Left ventricle myocardium inferior (tissue), 1 donor: Measurements from ENCODE around the gene TXNRD2. TPM values are rescaled to one million over a fixed set of nuclear protein-coding genes. Genes with fewer than 3 reads are reported as not detected.

Experiments used
- DNase-seq: peaks from one replicate; pipeline ENCODE4 v3.0.0-alpha.2; 2020
- H3K27ac ChIP-seq: fragments of 200-600 bp; replicated peaks from 2 replicates; pipeline ENCODE4 v1.8.0; 2021
- H3K27me3 ChIP-seq: fragments of 200-600 bp; 2 replicates; pipeline ENCODE4 v1.8.0; 2021; ENCODE audit warnings: low read depth
- H3K36me3 ChIP-seq: fragments of 200-600 bp; 2 replicates; pipeline ENCODE4 v1.8.0; 2021
- H3K4me1 ChIP-seq: fragments of 200-600 bp; 2 replicates; pipeline ENCODE4 v1.8.0; 2021
- H3K4me3 ChIP-seq: fragments of 200-600 bp; 2 replicates; pipeline ENCODE4 v1.8.0; 2021; ENCODE audit warnings: mild to moderate bottlenecking, moderate library complexity
- H3K9me3 ChIP-seq: fragments of 200-600 bp; replicated peaks from 2 replicates; pipeline ENCODE4 v1.8.0; 2021
- intact Hi-C: fragments of 100-400 bp; cut with micrococcal nuclease; formaldehyde crosslinking; loops from one replicate; pipeline ENCODE4 v1.11.0; 2022
- total RNA-seq: library from RNA; stranded (reverse); fragmentation: NEBNext Ultra II Directional; extraction: Animal tissue kit (Norgen Biotek cat#: 25700); gene quantifications from one replicate; pipeline ENCODE4 v1.2.1, GENCODE V29; 2021
- TF ChIP-seq, protein P1 (sequence below): fragments of 200-600 bp; IDR thresholded peaks from 2 replicates; pipeline ENCODE4 v1.8.0; 2021; ENCODE audit warnings: antibody characterized with exemption, mild to moderate bottlenecking, borderline replicate concordance
- donor health status: DM: no; HTN: yes; CAD: no; lungs with severe emphysema.

TXNRD2 gene
- total RNA-seq, 1 donor from 2014 or later = 35.2 TPM

DNA sequence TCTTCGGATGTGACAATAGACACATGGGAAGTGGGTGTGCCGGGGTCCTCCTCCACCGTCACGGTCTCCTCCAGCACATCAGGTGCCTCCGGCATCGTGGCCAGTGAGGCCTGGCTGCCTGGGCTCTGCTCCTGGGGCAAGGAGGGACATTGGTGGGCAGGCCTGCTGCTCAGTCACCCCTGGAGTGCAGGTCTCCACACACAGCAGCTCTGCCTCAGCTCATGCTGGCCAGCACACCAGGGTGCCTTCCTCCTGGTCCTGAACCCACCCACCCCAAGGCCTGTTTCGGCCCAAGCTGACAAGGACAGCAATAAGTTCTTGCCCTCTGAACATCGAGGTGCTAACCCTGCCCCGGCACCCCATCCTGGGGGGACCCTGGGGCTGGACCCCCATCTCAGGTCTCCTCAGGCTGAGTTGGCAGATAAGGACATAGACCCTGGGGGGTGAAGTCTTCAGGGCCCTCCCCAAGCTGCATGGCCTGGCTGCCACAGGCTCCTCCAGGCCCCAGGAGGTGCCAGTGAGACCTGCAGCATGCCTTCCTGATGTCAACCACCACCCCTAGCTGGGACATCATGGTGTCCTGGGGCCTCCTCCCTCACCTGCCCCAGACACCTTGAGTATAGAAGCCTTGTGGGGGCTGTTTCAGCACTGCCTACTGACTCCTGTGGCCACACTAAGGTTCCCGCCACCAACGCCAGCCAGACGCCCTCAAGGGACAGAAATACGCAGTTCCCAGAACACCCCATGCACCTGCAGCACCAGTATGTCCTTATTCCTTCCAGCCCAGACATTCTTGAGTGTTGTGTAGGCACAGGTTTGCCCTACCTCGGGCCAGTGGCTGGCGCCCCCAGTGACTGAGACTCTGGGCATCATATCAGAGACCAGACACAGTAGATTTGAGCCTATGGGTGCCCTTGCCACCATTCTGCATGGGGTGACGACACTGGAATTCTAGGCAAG is 40.6 kb upstream of the TXNRD2 start:
- H3K4me3 ChIP-seq = no peak overlapping the region
- H3K9me3 ChIP-seq = no peaks in the 10 kb centered on the region
- H3K36me3 ChIP-seq = peaks cover 47% of the 10 kb centered on the region
- TF ChIP-seq, protein P1, sequence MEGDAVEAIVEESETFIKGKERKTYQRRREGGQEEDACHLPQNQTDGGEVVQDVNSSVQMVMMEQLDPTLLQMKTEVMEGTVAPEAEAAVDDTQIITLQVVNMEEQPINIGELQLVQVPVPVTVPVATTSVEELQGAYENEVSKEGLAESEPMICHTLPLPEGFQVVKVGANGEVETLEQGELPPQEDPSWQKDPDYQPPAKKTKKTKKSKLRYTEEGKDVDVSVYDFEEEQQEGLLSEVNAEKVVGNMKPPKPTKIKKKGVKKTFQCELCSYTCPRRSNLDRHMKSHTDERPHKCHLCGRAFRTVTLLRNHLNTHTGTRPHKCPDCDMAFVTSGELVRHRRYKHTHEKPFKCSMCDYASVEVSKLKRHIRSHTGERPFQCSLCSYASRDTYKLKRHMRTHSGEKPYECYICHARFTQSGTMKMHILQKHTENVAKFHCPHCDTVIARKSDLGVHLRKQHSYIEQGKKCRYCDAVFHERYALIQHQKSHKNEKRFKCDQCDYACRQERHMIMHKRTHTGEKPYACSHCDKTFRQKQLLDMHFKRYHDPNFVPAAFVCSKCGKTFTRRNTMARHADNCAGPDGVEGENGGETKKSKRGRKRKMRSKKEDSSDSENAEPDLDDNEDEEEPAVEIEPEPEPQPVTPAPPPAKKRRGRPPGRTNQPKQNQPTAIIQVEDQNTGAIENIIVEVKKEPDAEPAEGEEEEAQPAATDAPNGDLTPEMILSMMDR = no peak
- H3K4me1 ChIP-seq = peaks cover 46% of the 10 kb centered on the region
- intact Hi-C loops = no loop called here
- no peak for DNase-seq
- H3K27ac ChIP-seq = peak overlapping the region; percentile 94
- H3K27me3 ChIP-seq = no peaks in the 10 kb centered on the region

DNA sequence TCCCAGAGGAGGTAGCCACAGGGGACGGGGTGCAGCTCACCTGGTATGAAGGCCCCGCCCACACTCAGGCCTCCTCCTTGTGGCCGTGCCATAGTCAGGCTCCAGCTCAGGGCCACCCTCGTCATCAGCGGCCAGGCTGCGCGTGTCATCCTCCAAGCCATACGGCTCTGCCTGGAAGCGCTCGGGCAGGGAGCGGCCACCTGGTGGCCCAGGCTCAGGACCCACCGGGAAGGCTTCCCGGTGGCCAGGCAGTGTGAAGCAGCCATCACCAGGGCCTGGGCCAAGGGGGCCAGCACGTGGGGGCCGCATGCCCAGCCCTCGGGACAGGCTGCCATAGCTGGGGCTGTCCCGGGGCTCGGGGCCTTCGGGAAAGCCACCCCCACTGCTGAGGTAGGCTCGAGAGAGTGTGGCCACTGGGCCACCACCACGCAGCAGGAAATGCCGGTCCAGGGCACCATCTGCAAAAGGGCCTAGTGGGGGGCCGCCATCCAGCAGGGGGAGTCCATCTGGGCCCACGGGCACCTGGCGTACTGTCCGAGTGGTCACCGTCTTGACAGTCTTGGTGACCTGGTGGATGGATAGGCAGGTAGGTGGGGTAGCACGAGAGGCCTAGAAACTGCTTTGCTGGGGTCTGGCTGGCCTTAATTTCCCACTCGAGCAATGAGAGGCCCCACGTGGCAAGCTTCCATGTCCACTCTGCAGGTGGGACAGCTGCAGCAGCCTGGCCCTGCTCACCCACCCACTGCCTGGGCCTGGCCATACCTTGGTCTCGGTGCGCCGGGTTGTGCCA is 39.7 kb upstream of the TXNRD2 start:
- TF ChIP-seq, protein P1 = no peak
- intact Hi-C loops = no loop called here
- H3K4me1 ChIP-seq = peaks cover 39% of the 10 kb centered on the region
- H3K9me3 ChIP-seq = no peaks in the 10 kb centered on the region
- H3K36me3 ChIP-seq = peaks cover 54% of the 10 kb centered on the region
- H3K27me3 ChIP-seq = no peaks in the 10 kb centered on the region
- no peak for DNase-seq
- no peak overlapping the region for H3K27ac ChIP-seq
- H3K4me3 ChIP-seq = no peak overlapping the region

DNA sequence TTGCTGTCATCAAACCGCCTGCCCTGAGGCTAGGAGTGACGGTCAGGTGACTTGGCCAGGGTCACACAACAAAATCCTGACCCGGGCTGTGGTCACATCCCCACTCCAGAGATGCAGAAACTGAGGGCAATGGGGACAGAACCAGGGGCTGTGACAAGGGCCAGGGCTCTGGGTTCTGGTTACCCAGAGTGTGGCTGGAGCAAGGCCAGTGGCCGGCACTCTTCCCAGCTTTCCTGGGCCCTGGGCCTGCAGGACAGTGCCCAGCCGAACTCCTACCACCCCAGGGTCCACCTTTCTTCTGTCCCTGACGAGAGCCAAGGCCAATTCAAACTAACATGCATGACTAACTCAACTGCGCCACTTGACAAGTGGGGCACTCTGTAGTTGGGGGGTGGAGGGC is 39.1 kb upstream of the TXNRD2 start:
- Histone ChIP-seq H3K27me3 (no peaks in the 10 kb centered on the region), H3K36me3 (peaks cover 57% of the 10 kb centered on the region), H3K4me3 (no peak overlapping the region), H3K27ac (no peak overlapping the region), H3K9me3 (no peaks in the 10 kb centered on the region), H3K4me1 (peaks cover 33% of the 10 kb centered on the region)
- TF ChIP-seq, protein P1 = no peak
- DNase-seq = no peak
- intact Hi-C loops = no loop called here

DNA sequence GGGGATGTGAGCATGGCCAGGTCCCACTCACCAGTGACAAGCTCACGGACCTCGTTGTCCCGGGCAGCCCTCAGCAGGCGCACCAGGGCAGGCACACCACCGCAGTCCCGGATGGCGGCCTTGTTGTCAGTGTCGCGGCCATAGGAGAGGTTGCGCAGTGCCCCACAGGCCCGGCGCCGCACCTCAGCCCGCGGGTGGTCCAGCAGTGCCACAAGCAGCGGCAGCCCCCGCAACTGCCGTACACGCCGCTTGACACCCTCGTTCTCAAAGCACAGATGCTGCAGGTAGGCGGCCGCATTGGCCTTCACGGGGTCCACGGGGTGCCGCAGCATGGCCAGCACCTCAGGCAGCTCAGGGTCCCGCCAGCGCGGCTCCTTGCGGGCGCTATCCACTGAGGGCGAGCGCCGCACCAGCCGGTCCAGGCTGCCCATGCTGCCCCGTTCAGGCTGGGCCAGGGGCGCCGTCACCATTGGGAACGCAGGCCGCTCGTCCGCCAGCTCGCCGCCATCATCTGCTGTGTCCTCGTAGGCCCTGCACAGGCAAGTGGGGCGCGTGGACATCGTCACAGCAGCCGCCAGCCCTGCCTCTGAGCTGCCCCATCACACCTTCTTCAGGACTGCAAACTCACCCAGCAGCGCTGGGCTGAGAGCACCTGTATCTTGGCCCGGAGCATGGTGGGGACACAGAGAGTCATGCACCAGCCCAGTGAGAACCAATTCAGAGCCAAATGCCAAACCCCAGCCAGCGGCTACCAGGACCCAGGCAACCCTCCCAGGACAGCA is 38.3 kb upstream of the TXNRD2 start:
- peaks cover 57% of the 10 kb centered on the region for H3K36me3 ChIP-seq
- no peak overlapping the region for H3K4me3 ChIP-seq
- H3K27me3 ChIP-seq = no peaks in the 10 kb centered on the region
- no peak overlapping the region for H3K27ac ChIP-seq
- intact Hi-C loops = no loop called here
- H3K9me3 ChIP-seq = no peaks in the 10 kb centered on the region
- TF ChIP-seq, protein P1 = no peak
- DNase-seq = no peak
- peaks cover 30% of the 10 kb centered on the region for H3K4me1 ChIP-seq

DNA sequence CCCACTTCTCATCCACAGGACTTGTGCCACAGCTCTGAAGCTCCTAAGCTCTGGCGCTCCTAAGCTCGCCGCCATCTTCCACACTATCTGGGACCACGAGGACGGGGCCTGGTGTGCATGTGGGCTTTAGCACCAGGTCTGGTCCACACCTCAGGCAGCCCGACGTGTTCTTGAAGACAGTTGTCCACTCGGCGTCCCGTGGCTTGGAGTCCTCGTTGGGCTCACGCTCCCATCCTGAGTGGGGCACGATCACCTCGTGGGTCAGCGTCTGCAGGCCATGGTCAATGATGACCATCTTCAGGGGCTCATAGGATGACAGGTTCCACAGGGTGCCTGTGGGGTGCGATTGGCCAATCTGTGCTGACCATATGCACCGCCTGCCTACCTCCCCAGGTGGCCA is 37.1 kb upstream of the TXNRD2 start:
- DNase-seq = no peak
- TF ChIP-seq, protein P1 = no peak
- H3K4me3 ChIP-seq = no peak overlapping the region
- no peaks in the 10 kb centered on the region for H3K9me3 ChIP-seq
- H3K27ac ChIP-seq = no peak overlapping the region
- intact Hi-C loops = no loop called here
- H3K36me3 ChIP-seq = peaks cover 57% of the 10 kb centered on the region
- no peaks in the 10 kb centered on the region for H3K27me3 ChIP-seq
- peaks cover 26% of the 10 kb centered on the region for H3K4me1 ChIP-seq
